Type B pancreatic cell (in vitro differentiated cells): ENCODE measurements around the gene CSRP3. TPM values are rescaled to one million over a fixed set of nuclear protein-coding genes. Genes with fewer than 3 reads are reported as not detected.
A peak's percentile ranks its signal among the peaks of the same experiment; 100 is the strongest.

ENCODE experiments used
- DNase-seq: peaks from one replicate; pipeline ENCODE4 v3.0.0; 2021; ENCODE audit warnings: mixed read lengths; ENCODE audit not compliant: unreplicated experiment; ENCODE audit errors: extremely low spot score
- H3K27ac Mint-ChIP-seq: 2 replicates; pipeline ENCODE4 v1.8.0; 2021; ENCODE audit warnings: mild to moderate bottlenecking, mixed read lengths
- H3K27me3 Mint-ChIP-seq: 2 replicates; pipeline ENCODE4 v1.8.0; 2021; ENCODE audit warnings: mixed read lengths
- H3K36me3 Mint-ChIP-seq: 2 replicates; pipeline ENCODE4 v1.8.0; 2021; ENCODE audit warnings: mixed read lengths
- H3K4me1 Mint-ChIP-seq: one replicate; pipeline ENCODE4 v1.8.0; 2021; ENCODE audit warnings: mixed read lengths; ENCODE audit not compliant: unreplicated experiment
- H3K4me3 Mint-ChIP-seq: 2 replicates; pipeline ENCODE4 v1.8.0; 2021; ENCODE audit warnings: mild to moderate bottlenecking, mixed read lengths
- H3K9me3 Mint-ChIP-seq: 2 replicates; pipeline ENCODE4 v1.8.0; 2021; ENCODE audit warnings: mixed read lengths
- long read RNA-seq: library from polyadenylated mRNA; unstranded; transcript quantifications from one replicate; pipeline ENCODE4 v2.0.0, GENCODE V29; 2020
- total RNA-seq: library from RNA; stranded (reverse); gene quantifications from 2 replicates; pipeline ENCODE4 v1.2.1, GENCODE V29; 2021; ENCODE audit warnings: low replicate concordance
- TF ChIP-seq, protein P1 (sequence below): fragments of 200-600 bp; sonication (generic); conservative IDR thresholded peaks from 2 replicates; pipeline ENCODE4 v1.5.0; 2021; ENCODE audit warnings: antibody characterized with exemption, mild to moderate bottlenecking

CSRP3 gene
- not detected in 2 replicates for total RNA-seq
- long read RNA-seq: 0 reads

DNA sequence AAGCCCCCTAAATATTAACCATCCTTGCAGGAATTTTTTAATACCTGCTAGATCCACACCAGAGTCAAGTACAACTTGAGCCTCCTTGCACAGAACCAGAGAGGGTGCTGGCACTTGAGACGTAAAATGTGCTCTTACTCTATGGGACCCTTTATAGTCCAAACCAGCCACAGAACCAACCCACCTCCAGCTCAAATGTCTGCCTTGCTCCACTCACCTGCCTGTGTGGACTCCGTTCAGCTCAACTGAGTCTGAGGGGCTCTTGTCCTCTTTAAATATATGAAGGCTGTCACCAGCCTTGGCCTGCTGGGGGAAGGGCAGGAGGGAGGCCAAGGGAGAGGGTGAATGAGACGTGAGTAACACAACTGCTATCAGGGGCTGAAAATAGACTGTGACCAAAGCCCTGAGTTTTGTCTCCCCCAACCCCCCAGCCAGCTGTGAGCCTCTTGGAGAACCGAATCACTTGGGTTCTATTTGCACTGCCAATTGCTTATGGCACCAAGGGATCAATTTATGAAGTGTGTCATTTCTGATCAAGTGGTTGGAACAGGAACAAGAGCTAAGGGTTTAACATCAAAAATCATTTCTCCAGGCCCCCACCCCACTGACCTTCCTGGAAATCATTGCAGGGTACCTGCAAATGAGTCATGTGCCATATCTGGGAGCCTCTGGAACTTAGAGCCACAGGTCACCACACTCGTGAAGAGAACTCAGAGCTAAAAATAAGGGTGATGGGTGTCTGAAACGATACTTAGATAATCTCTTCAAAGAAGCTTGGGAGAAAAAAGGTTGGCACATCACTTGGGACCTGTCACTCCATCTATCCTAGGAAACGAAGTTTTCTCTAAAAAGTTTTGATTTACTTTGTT is at the start of gene CSRP3:
TSS of gene CSRP3 (minus strand) at position 247 of the 869 bp plus-strand sequence. CDS start 9,535 bp downstream, outside the sequence.
- TF ChIP-seq, protein P1, sequence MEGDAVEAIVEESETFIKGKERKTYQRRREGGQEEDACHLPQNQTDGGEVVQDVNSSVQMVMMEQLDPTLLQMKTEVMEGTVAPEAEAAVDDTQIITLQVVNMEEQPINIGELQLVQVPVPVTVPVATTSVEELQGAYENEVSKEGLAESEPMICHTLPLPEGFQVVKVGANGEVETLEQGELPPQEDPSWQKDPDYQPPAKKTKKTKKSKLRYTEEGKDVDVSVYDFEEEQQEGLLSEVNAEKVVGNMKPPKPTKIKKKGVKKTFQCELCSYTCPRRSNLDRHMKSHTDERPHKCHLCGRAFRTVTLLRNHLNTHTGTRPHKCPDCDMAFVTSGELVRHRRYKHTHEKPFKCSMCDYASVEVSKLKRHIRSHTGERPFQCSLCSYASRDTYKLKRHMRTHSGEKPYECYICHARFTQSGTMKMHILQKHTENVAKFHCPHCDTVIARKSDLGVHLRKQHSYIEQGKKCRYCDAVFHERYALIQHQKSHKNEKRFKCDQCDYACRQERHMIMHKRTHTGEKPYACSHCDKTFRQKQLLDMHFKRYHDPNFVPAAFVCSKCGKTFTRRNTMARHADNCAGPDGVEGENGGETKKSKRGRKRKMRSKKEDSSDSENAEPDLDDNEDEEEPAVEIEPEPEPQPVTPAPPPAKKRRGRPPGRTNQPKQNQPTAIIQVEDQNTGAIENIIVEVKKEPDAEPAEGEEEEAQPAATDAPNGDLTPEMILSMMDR: no peak
- Mint-ChIP-seq H3K27ac (no peak within 1 kb of the TSS), H3K36me3 (no peaks in the 10 kb centered on the region), H3K9me3 (no peaks in the 10 kb centered on the region), H3K4me1 (peaks cover 21% of the 10 kb centered on the region), H3K4me3 (no peak within 1 kb of the TSS), H3K27me3 (peaks cover 2% of the 10 kb centered on the region)
- DNase-seq: no peak

DNA sequence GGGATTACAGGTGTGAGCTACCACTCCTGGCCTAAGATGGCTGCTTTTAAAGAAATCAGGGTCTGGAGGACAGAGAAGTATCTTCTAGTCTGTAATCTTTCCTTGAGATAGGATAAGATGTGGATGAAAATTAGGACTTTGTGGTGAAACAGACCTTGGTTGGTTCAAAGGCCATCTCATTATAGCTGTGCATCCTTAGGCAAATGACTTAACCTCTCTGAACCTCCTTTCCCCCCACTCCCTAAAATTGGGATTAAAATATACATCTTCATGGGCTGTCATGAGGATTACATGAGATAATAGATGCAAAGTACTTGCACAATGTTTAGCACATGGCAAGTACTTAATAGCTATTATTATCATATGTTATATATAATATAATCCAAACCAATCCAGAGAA is 49.8 kb upstream of the CSRP3 start:
- H3K27ac Mint-ChIP-seq: no peak overlapping the region
- no peak for DNase-seq
- H3K4me1 Mint-ChIP-seq: peaks cover 6% of the 10 kb centered on the region
- TF ChIP-seq, protein P1: no peak
- peaks cover 3% of the 10 kb centered on the region for H3K36me3 Mint-ChIP-seq
- H3K27me3 Mint-ChIP-seq: peaks cover 7% of the 10 kb centered on the region
- no peak overlapping the region for H3K4me3 Mint-ChIP-seq
- peaks cover 21% of the 10 kb centered on the region for H3K9me3 Mint-ChIP-seq

DNA sequence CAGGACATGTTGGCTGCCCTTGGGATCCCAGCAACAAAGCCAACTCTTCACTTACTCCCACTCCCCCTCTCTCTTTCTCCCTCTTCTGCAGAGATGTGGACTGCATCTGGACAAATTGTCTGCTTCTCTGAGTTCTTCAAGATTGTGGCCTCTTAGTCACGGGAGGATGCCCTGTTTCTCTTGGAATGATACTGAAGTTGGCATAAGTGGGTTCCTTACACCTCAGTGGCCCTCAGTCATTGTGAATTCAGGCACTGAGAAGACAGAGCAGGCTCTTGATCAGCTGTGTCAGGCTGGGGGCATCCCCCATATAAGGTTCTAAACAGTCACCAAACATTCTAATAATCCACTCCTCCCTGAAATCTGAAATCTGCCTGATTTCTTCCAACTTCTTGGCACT is 45.0 kb upstream of the CSRP3 start:
- Mint-ChIP-seq H3K27me3 (peaks cover 35% of the 10 kb centered on the region), H3K36me3 (peaks cover 3% of the 10 kb centered on the region), H3K27ac (no peak overlapping the region), H3K4me1 (peaks cover 8% of the 10 kb centered on the region), H3K9me3 (peaks cover 21% of the 10 kb centered on the region), H3K4me3 (no peak overlapping the region)
- TF ChIP-seq, protein P1: no peak
- DNase-seq: no peak

DNA sequence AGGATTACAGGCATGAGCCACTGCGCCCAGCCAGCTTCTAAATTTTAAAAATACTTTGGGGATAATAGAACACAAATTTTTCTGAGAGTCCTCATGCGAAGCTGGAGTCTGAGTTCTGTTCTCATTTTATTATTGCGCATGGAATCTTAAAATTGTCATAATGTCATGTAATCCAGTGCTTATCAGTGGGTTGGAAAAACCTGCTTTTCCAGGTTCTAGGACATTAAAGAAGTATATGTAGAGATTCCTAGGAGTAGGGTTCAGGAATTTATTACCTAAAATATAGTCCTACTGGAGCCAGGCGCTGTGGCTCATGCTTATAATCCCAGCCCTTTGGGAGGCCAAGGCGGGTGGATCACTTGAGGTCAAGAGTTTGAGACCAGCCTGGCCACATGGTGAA is 43.6 kb upstream of the CSRP3 start:
- Mint-ChIP-seq H3K4me1 (peaks cover 8% of the 10 kb centered on the region), H3K27me3 (peaks cover 35% of the 10 kb centered on the region), H3K27ac (no peak overlapping the region), H3K36me3 (peaks cover 3% of the 10 kb centered on the region), H3K4me3 (no peak overlapping the region), H3K9me3 (peaks cover 17% of the 10 kb centered on the region)
- DNase-seq: no peak
- TF ChIP-seq, protein P1: no peak

DNA sequence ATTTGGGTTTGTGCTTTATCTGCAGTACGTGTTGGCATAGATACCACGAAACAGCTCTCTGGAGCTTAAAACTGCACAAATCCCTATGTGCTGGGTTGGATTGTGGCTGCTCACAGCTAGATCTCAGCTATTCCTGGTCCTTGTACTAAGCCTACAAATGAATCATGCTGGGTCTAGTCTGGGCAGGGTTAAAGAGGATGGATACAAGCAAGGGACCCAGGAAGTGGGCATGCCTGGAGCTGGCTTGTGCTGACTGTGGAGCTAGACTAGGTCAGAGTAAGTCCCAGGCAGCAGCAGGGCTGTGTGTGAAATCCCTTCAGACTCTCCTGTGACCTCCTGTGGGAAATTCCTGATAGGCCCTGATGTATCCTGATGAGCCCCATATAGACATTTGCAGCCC is 42.8 kb upstream of the CSRP3 start:
- peaks cover 35% of the 10 kb centered on the region for H3K27me3 Mint-ChIP-seq

More for the DNA sequence above, 42.8 kb upstream of the CSRP3 start:
- no peak for DNase-seq
- peaks cover 3% of the 10 kb centered on the region for H3K36me3 Mint-ChIP-seq
- H3K4me3 Mint-ChIP-seq: peak overlapping the region; percentile 31
- peaks cover 12% of the 10 kb centered on the region for H3K9me3 Mint-ChIP-seq
- H3K27ac Mint-ChIP-seq: peak overlapping the region; percentile 8
- TF ChIP-seq, protein P1: no peak
- peaks cover 8% of the 10 kb centered on the region for H3K4me1 Mint-ChIP-seq
